GM18858 (cell line): ENCODE data around the gene STX7.
A peak's percentile ranks its signal among the peaks of the same experiment; 100 is the strongest.

Source experiments
- ATAC-seq: cut with Tn5 transposase; IDR thresholded peaks from one replicate; pipeline ENCODE4 v1.9.1; 2021; ENCODE audit not compliant: unreplicated experiment

The STX7 gene

GRCh38 chr6:132478674-132479073 is 34.2 kb downstream of the STX7 start:
- no peak for ATAC-seq

DNA sequence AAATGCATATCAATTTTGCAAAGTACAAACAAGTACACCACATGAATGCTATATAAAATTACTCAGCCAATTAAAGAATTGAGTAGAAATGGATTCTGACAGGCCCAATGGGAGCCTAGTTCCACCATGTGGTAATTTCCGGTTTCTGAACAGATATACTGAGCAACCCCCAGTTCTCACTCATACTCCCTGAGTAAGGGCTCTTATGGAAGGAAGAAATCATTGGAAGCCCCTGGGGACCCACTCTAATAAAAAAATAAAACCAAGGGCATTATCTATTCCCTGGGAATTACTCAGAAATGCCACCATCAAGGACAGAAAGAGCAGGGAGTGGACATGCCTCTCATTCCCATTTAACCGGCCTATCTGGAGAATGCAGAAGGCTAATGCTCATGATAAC is 34.6 kb downstream of the STX7 start:
- ATAC-seq, result no peak

DNA sequence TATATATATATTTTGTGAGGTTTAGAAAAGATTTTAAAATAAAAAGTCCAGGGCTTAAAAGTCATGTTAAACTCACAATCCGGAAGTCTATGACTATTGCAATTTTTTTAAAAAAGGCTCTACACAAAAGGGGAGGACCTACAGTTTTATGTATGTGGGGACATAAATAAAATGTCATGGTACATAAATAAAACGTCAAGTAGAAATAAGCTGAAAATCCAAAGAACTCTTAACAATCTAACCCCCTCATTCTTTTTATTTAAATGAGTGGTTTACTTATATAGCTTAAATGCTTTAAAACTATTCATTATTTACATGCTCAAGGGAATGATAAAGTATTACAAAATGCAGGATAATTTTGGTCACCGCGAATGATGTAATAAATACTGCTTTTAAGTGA is 36.2 kb downstream of the STX7 start:
- ATAC-seq, result no peak

DNA sequence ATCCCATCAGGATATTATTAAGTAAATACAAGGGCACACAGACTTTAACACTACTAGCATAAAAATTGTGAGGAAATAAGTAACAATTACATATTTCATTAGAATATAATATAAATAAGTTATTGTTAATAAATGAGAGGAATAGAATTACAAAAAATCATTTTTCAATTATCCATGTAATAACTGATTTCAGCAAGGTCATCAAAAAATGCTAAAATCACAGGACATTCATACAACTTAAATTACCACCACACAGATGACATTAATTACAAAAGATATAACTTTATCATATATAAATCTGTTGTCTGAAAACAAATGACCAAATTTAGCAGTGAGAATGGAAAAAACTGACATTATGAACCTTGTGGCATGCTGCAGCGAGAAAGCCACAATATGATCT is 37.0 kb downstream of the STX7 start:
- no peak for ATAC-seq

DNA sequence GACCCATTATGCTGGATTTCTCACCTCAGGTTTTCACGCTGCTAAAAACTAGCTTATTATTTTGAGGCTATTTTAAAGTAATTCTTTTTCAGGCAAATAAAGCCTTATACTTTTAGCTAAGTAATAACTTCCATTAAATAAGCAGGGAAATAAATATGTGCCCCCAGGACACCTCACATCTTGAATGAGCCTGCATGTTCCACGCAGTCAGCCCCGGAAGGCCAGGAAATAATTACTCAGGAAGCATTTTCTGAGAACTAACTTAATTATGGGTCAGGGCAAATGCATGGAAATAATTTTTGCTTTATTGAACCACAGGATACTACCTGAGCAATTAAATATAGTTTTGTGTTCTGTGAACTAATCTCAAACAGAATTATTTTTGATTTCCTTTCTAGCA is 41.1 kb downstream of the STX7 start:
- no peak for ATAC-seq

DNA sequence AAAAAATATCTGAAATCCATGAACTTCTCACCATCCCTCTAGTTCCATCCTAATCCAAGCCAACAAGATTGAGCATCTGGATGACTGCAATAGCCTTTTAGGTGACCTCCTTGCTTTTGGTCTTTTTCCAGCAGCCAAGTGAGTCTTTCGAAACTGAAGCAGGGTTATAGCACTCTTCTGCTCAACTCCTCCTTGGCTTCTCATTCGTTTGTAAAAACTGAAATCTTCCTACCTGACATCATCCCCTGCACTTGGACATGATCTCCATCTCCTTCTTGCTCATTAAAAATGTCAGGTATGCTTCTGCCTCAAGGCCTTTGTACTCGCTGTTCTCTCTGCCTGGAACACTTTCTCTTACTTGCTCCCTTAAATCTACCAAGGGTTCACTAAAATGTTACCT is 46.0 kb downstream of the STX7 start:
- no peak for ATAC-seq

GRCh38 chr6:132465530-132466485 is 47.1 kb downstream of the STX7 start:
- peak; percentile 85 for ATAC-seq

- ATAC-seq, result no peak
These were observed 48.2 kb downstream of the STX7 start for GRCh38 chr6:132464538-132465256.

DNA sequence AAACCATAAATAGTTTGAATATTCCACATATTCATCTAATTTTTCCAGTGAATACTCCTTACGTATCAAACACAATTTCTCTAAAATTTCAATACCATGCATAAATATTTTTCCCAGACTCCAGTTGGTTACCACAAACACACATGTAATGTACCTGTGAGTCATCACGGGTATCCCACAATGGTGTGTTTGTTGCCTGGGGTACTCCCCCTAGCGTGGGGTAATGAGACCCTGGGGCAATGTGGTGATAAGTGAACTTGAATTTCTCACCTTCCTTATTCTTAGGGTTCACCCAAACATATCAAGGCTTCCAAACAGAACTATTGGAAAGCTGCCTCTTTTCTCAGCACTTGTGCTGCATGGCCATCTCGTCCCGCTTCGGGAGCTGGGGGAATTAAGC is 51.0 kb downstream of the STX7 start:
- ATAC-seq, result no peak

DNA sequence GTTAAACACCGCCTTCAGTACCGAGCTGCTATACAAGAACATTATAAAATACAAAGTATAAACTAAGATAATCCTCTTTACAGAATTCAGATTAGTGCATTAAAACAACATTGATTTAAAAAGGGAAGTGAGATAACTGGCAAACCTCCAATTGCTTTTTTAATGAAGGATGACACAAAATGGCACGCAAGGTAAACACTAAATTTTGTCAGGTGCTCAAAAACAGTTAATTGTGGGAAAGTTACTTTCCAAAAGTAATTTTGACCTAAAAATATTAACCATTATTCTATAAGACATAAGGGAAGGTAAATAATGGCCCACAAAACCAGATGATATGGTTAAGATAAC is 53.3 kb downstream of the STX7 start:
- no peak for ATAC-seq

DNA sequence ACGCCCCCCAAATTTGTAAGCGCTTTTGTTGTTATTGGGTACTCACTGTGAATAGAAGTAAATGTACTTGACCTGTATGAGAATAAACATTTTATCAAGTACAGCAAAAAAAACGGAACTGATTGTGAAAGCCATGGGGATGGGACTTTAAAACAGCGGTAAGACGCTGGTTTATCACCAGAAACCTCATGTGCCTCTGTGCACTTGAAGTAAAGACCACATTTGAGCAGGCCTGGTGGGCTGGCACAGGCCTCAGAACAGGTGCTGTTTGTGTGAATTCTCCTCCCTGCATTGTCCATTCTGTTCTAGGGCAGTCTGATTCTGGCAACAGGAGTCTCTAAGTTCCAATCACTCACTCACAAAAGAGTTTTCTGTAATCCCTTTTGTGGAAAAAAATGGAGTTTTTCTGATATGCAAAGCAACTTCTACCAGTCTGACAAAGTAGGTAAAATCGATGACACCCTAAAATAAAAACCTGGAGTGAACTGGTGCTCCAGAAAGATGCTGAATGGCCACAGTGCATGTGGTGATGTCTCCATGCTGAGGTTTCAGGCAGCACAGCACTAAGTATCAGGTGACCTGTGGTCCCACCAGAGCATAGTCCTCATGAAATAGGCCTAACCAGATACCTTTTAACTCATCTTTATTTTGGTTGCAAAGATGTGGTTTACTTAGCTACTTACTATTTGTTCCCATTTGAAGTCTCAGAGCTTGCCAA is 53.9 kb downstream of the STX7 start:
- ATAC-seq, result no peak

DNA sequence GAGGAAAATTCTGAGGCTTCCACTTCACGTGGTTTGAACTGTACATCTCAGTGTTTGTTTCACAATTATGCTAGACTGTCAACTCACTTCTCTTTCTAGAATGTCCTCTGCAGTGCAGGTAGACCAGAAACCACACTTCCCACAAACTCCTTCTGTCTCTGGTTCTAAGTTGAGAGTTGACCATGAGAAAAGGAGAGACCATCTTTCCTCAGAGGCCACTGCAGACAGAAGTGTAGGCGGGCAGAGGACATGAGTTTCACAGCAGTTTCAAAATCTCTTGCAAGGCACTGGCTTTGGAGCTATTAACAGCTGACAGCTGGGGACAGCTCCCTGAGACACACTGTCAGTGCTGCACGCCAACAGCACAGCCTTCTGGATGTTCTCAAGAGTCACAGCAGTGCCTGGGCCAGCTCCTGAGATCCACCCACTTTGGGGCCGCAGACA is 56.2 kb downstream of the STX7 start:
- ATAC-seq, result peak; percentile 96

- no peak for ATAC-seq
These were observed 66.1 kb downstream of the STX7 start for GRCh38 chr6:132446855-132447241.

GRCh38 chr6:132446141-132446854 is 66.6 kb downstream of the STX7 start:
- no peak for ATAC-seq

DNA sequence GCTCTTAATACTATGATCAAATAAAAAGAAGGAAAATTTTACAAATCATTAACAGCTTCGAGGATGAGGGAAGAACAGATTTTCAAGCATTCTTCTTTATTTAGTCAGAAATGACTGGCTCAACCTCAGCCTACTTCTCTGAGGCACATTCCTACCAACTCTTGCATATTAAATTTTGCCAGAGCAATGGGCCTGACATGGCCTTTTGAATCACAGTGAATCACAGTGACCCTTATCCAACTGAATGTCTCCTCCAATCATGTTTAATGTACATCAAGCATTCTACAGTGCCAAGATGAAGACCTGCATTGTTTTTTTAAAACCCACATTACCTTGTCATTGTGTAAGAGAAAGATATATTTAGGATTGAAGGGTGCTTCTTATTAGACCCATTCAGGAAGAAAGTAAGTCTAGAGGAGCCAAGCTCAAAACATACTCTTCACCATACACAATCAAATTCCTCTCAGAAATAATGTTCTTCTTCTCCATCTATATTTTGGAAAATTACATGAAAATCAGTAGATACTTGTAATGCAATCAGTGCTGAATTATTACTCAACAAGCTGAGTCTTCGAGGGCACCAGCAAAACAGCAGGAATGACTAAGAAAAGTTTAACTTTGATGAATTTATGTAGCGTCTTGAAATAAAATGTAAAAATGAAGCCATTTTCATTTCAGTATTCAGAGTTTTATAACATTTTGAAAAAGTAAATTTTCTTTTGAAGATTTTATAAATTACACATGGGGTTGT is 67.5 kb downstream of the STX7 start:
- no peak for ATAC-seq

DNA sequence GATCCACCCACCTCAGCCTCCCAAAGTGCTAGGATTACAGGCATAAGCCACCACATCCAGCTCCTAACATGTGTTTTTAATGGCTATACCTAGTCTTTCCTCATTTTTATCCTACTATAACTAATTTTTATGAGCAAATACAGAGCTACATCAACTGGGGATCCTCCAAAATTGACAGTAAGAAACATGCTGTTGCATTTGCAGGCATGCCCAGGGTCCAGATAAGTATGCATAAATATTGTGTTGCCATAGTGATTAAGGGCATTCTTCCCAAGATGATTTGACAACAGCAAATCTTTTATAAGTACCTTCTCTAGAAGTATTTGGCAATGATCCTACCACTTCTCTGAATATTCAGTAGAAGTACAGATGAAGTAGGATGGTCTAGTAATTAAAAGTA is 69.7 kb downstream of the STX7 start:
- no peak for ATAC-seq

- no peak for ATAC-seq
These were observed 82.8 kb downstream of the STX7 start for GRCh38 chr6:132430110-132430509.

DNA sequence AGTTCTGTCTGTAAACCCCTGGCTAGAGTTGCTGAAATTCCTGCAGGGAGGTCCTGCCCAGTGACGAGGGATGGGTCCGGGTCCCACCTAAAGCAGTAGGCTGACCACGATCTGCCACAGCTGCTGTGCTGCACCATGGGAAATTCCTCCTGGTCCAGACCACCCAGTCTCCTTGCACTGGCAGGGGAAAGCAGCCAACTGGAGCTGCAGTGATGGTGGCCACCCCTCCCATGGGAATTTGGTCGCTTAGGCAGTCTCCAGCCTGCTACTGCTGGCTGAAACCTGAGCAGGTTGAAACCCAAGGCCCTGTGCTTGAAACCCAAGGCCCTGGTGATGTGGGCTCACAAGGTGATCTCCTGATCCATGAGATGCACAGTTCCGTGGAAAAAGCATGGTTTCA is 87.7 kb downstream of the STX7 start:
- no peak for ATAC-seq

- ATAC-seq, result no peak
These were observed 89.1 kb downstream of the STX7 start for GRCh38 chr6:132423839-132424238.

- no peak for ATAC-seq
These were observed 94.5 kb downstream of the STX7 start for GRCh38 chr6:132418235-132418965.
